Type B pancreatic cell (in vitro differentiated cells): ENCODE data around the gene FAM76A. TPM values are rescaled to one million over a fixed set of nuclear protein-coding genes. Genes with fewer than 3 reads are reported as not detected.

Source experiments
- DNase-seq: peaks from one replicate; pipeline ENCODE4 v3.0.0; 2021; ENCODE audit warnings: mixed read lengths; ENCODE audit not compliant: unreplicated experiment; ENCODE audit errors: extremely low spot score
- H3K27ac Mint-ChIP-seq: 2 replicates; pipeline ENCODE4 v1.8.0; 2021; ENCODE audit warnings: mild to moderate bottlenecking, mixed read lengths
- H3K27me3 Mint-ChIP-seq: 2 replicates; pipeline ENCODE4 v1.8.0; 2021; ENCODE audit warnings: mixed read lengths
- H3K36me3 Mint-ChIP-seq: 2 replicates; pipeline ENCODE4 v1.8.0; 2021; ENCODE audit warnings: mixed read lengths
- H3K4me1 Mint-ChIP-seq: one replicate; pipeline ENCODE4 v1.8.0; 2021; ENCODE audit warnings: mixed read lengths; ENCODE audit not compliant: unreplicated experiment
- H3K4me3 Mint-ChIP-seq: 2 replicates; pipeline ENCODE4 v1.8.0; 2021; ENCODE audit warnings: mild to moderate bottlenecking, mixed read lengths
- H3K9me3 Mint-ChIP-seq: 2 replicates; pipeline ENCODE4 v1.8.0; 2021; ENCODE audit warnings: mixed read lengths
- total RNA-seq: library from RNA; stranded (reverse); gene quantifications from 2 replicates; pipeline ENCODE4 v1.2.1, GENCODE V29; 2021; ENCODE audit warnings: low replicate concordance
- TF ChIP-seq, protein P1 (sequence below): fragments of 200-600 bp; sonication (generic); conservative IDR thresholded peaks from 2 replicates; pipeline ENCODE4 v1.5.0; 2021; ENCODE audit warnings: antibody characterized with exemption, mild to moderate bottlenecking

FAM76A gene
- total RNA-seq, 1 donor from 2014 or later = 14.2 TPM

DNA sequence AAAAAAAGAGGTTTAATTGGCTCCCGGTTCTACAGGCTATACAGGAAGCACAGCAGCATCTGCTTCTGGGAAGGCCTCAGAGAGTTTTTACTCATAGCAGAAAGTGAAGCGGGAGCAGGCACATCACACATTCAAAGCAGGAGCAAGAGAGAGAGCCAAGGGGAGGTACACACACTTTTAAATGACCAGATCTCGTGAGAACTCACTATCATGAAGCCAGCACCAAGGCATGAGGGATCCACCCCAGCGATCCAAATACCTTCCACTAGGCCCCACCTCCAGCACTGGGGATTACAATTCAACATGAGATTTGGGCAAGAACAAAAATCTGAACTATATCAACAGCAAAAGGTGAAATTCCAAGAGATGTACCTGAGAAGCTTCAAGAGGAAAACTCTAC, 20.8 kb upstream of the FAM76A start:
- Mint-ChIP-seq H3K36me3 (no peaks in the 10 kb centered on the region), H3K4me3 (no peak overlapping the region), H3K9me3 (peaks cover 5% of the 10 kb centered on the region), H3K4me1 (no peaks in the 10 kb centered on the region), H3K27ac (no peak overlapping the region), H3K27me3 (no peaks in the 10 kb centered on the region)
- TF ChIP-seq, protein P1, sequence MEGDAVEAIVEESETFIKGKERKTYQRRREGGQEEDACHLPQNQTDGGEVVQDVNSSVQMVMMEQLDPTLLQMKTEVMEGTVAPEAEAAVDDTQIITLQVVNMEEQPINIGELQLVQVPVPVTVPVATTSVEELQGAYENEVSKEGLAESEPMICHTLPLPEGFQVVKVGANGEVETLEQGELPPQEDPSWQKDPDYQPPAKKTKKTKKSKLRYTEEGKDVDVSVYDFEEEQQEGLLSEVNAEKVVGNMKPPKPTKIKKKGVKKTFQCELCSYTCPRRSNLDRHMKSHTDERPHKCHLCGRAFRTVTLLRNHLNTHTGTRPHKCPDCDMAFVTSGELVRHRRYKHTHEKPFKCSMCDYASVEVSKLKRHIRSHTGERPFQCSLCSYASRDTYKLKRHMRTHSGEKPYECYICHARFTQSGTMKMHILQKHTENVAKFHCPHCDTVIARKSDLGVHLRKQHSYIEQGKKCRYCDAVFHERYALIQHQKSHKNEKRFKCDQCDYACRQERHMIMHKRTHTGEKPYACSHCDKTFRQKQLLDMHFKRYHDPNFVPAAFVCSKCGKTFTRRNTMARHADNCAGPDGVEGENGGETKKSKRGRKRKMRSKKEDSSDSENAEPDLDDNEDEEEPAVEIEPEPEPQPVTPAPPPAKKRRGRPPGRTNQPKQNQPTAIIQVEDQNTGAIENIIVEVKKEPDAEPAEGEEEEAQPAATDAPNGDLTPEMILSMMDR = no peak
- DNase-seq = no peak

DNA sequence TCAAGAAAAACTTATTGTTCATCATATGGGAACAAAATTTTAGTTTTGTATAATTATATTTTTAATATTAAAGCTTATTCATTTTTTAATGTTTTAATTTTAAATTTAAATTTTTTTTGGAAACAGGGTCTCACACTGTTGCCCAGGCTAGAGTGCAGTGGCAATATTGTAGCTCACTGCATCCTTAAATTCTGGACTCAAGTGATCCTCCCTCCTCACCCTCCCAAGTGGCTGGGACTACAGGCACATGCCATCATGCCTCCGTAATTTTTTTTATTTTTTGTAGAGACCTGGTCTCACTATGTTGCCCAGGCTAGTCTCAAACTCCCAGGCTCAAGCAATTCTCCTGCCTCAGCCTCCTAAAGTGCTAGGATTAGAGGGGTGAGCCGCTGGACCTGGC, 20.2 kb upstream of the FAM76A start:
- no peaks in the 10 kb centered on the region for H3K36me3 Mint-ChIP-seq
- no peaks in the 10 kb centered on the region for H3K27me3 Mint-ChIP-seq
- no peaks in the 10 kb centered on the region for H3K4me1 Mint-ChIP-seq
- DNase-seq = no peak
- peaks cover 5% of the 10 kb centered on the region for H3K9me3 Mint-ChIP-seq
- no peak overlapping the region for H3K4me3 Mint-ChIP-seq
- TF ChIP-seq, protein P1 = no peak
- H3K27ac Mint-ChIP-seq = no peak overlapping the region

DNA sequence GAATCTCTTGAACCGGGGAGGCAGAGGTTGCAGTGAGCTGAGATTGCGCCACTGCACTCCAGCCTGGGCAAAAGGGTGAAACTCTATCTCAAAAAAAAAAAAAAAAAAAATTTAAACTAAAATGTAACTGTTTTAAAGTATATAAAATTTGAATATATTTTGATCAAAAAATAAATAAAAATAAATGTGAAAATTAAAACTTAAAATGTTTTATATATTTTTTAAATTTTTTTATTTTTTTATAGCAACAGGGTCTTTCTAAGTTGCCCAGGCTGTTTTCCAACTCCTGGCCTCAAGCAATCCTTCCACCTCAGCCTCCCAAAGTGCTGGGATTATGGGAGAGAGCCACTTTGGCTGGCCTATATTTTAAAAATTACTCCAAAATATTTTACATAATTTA, 15.2 kb upstream of the FAM76A start:
- peaks cover 5% of the 10 kb centered on the region for H3K9me3 Mint-ChIP-seq
- peaks cover 13% of the 10 kb centered on the region for H3K4me1 Mint-ChIP-seq
- no peaks in the 10 kb centered on the region for H3K27me3 Mint-ChIP-seq
- DNase-seq = no peak
- H3K36me3 Mint-ChIP-seq = no peaks in the 10 kb centered on the region
- H3K27ac Mint-ChIP-seq = no peak overlapping the region
- H3K4me3 Mint-ChIP-seq = no peak overlapping the region
- TF ChIP-seq, protein P1 = no peak

DNA sequence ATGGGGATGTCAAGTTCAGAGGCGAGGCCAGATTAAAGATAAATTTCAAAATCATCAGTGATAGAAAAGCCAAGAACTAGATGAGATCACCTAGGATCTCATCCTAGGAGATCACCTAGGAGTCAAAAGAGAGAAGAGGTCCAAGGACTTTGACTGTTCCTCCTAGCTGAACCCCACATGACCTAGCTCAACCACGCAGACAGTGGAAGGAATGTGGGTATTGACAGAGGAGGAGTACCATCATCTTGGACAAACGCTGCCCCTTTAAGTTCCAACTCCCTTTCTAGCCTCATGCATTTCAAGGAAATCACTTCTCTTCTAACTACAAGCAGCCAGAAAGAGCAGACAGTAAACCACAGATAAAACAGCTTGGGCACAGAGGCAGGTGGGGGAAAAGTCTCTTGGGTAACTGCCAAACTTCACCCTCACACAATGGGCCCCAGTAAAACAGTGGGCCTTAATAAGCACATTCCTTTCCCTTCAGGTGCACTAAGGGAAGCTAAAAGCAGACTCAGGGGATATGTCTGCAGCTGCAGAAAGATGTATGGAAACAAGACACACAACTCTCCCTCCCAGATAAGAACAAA, 12.5 kb upstream of the FAM76A start:
- no peak for DNase-seq
- Mint-ChIP-seq H3K4me3 (no peak overlapping the region), H3K36me3 (no peaks in the 10 kb centered on the region), H3K9me3 (peaks cover 9% of the 10 kb centered on the region), H3K27ac (no peak overlapping the region), H3K4me1 (peaks cover 17% of the 10 kb centered on the region), H3K27me3 (peaks cover 6% of the 10 kb centered on the region)
- TF ChIP-seq, protein P1 = no peak

DNA sequence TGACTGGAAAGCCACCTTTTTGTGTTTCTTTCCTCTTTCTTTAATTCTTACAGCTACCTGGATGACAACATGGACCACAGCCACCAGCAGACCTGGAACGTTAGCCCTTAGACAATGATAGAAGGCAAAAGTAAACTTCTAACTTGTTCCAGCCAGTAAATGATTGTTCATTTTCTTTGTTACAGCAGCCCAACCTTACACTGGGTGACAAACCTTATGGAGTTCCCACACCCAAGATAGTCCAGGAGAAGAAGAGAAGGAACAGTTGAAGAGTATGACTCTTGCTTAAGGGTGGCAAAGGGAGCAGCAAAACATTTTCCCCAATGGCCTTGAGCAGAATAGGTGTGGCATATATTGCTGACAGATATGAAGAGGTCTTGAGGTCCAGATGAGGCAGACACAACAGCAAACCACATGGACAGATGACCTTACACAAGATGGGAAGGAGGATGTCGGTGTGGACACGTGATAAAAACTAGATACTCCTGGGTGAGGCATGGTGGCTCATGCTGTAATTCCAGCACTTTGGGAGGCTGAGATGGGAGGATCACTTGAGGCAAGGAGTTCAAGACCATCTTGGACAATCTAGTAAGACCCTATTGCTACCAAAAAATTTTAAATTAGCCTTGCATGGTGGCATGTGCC, 11.8 kb upstream of the FAM76A start:
- TF ChIP-seq, protein P1 = no peak
- H3K36me3 Mint-ChIP-seq = no peaks in the 10 kb centered on the region
- no peak overlapping the region for H3K4me3 Mint-ChIP-seq
- DNase-seq = no peak
- H3K27me3 Mint-ChIP-seq = peaks cover 6% of the 10 kb centered on the region
- H3K9me3 Mint-ChIP-seq = peaks cover 9% of the 10 kb centered on the region
- peaks cover 17% of the 10 kb centered on the region for H3K4me1 Mint-ChIP-seq
- H3K27ac Mint-ChIP-seq = no peak overlapping the region
